ENCODE data around the gene OPCML.
A peak's percentile ranks its signal among the peaks of the same experiment; 100 is the strongest.

The OPCML gene

DNA sequence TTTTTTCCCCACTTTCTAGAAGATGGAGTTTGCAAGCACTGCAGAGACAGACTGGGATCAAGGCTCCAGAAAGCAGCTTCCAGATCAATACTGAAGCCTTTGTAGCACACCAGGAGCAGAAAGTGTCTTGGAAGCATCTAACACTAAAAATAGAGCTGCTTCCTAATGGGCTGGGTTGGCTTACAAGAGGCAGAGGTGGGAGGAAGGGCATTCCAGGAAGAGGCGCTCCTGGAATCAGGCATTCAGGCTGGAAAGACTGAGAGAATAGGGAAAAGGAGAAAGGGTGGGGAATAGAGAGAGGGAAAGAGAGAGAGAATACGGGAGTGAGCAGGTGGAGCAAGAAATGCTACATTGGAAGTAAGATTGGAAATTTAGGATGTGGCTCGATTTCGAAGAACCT, 395.9 kb downstream of the OPCML start:
- DNase-seq (ENCODE audit: low read depth in 1 of 2, low spot score in 1 of 2): no peak
- no peak overlapping the region for H3K4me3 ChIP-seq (replicated peaks; ENCODE audit: insufficient read depth, low read length)
- no peak overlapping the region for H3K27ac ChIP-seq (replicated peaks)
- H3K27me3 ChIP-seq (ENCODE audit: insufficient read depth, poor library complexity, severe bottlenecking): no peaks in the 10 kb centered on the region
- TF ChIP-seq POLR2AphosphoS5 (IDR thresholded peaks at IDR 0.05; ENCODE audit: low read depth): no peak
- TF ChIP-seq, protein P1, sequence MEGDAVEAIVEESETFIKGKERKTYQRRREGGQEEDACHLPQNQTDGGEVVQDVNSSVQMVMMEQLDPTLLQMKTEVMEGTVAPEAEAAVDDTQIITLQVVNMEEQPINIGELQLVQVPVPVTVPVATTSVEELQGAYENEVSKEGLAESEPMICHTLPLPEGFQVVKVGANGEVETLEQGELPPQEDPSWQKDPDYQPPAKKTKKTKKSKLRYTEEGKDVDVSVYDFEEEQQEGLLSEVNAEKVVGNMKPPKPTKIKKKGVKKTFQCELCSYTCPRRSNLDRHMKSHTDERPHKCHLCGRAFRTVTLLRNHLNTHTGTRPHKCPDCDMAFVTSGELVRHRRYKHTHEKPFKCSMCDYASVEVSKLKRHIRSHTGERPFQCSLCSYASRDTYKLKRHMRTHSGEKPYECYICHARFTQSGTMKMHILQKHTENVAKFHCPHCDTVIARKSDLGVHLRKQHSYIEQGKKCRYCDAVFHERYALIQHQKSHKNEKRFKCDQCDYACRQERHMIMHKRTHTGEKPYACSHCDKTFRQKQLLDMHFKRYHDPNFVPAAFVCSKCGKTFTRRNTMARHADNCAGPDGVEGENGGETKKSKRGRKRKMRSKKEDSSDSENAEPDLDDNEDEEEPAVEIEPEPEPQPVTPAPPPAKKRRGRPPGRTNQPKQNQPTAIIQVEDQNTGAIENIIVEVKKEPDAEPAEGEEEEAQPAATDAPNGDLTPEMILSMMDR (IDR thresholded peaks at IDR 0.05; ENCODE audit: insufficient read depth, low read length): no peak

DNA sequence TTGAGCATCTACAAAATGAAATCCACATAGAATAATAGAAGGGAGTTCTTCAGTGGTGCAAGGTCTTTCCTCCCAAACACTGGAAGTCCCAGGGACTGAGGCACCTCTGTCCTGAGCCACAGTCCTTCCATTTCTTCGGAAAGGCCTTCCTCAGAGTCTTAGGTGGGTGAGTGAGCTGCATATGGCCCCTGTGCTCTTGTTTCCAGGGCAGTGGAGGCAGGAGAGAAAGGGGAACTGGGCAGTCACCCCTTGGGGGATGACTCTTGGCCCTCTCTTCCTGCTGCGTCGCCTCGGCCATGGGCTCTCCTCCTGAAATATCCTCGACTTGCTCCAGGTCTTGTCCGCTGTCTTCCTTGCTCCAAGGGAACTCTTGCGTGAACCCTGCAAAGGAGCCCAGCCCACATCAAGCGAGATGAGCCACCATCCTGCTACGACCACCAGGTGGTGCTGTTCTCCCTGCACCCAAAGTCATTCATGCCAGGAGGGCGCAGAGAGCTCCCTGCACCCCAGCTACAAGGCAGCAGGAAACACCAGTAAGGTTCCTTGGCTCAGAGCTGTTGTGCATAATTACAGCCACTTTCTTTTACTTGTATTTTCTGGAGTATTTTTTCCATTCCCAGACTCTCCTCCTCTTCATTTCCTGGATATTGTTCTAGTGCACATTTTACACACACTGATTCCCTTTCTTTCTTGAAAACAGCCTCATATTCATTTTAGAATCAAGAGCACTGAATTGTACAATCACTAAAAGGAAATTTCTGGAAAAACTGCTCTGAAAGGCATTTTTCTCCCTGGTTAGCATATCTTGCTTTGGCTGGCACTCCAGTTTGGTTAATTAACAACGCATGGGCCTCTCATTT, 397.8 kb downstream of the OPCML start:
- H3K27me3 ChIP-seq (ENCODE audit: insufficient read depth, poor library complexity, severe bottlenecking): no peaks in the 10 kb centered on the region
- TF ChIP-seq, protein P2, sequence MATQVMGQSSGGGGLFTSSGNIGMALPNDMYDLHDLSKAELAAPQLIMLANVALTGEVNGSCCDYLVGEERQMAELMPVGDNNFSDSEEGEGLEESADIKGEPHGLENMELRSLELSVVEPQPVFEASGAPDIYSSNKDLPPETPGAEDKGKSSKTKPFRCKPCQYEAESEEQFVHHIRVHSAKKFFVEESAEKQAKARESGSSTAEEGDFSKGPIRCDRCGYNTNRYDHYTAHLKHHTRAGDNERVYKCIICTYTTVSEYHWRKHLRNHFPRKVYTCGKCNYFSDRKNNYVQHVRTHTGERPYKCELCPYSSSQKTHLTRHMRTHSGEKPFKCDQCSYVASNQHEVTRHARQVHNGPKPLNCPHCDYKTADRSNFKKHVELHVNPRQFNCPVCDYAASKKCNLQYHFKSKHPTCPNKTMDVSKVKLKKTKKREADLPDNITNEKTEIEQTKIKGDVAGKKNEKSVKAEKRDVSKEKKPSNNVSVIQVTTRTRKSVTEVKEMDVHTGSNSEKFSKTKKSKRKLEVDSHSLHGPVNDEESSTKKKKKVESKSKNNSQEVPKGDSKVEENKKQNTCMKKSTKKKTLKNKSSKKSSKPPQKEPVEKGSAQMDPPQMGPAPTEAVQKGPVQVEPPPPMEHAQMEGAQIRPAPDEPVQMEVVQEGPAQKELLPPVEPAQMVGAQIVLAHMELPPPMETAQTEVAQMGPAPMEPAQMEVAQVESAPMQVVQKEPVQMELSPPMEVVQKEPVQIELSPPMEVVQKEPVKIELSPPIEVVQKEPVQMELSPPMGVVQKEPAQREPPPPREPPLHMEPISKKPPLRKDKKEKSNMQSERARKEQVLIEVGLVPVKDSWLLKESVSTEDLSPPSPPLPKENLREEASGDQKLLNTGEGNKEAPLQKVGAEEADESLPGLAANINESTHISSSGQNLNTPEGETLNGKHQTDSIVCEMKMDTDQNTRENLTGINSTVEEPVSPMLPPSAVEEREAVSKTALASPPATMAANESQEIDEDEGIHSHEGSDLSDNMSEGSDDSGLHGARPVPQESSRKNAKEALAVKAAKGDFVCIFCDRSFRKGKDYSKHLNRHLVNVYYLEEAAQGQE (IDR thresholded peaks at IDR 0.05; ENCODE audit: insufficient replicate concordance, low read depth): no peak
- TF ChIP-seq, protein P1 (IDR thresholded peaks at IDR 0.05; ENCODE audit: insufficient read depth, low read length): peak; percentile 74
- peak; percentile 20 to 40 for DNase-seq (ENCODE audit: low read depth in 1 of 2, low spot score in 1 of 2)
- H3K27ac ChIP-seq (replicated peaks): no peak overlapping the region
- H3K4me3 ChIP-seq (replicated peaks; ENCODE audit: insufficient read depth, low read length): no peak overlapping the region

DNA sequence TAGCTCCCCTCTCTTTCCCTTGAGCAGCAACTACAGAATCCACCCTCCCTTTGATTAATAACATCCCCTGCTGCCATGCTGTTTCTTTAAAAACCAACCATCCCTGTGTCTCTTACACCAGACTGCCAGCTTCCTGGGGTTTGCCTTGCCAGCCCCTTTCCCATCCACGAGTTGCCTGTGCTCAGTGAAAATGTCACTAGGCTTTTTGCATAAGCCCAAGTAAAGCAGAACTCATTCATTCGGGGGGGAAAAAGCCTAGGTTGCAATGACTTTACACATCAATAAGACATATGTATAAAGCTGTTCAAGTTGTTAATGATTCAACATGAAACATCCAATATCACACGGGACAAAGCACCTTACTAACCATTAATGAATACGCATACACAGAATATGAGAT, 398.7 kb downstream of the OPCML start:
- no peak overlapping the region for H3K4me3 ChIP-seq (replicated peaks; ENCODE audit: insufficient read depth, low read length)
- no peaks in the 10 kb centered on the region for H3K27me3 ChIP-seq (ENCODE audit: insufficient read depth, poor library complexity, severe bottlenecking)
- no peak for DNase-seq (ENCODE audit: low read depth in 1 of 2, low spot score in 1 of 2)
- TF ChIP-seq, protein P1 (IDR thresholded peaks at IDR 0.05; ENCODE audit: insufficient read depth, low read length): no peak
- TF ChIP-seq POLR2AphosphoS5 (IDR thresholded peaks at IDR 0.05; ENCODE audit: low read depth): no peak
- TF ChIP-seq GABPA (IDR thresholded peaks at IDR 0.05; ENCODE audit: low read depth): no peak
- TF ChIP-seq, protein P2 (IDR thresholded peaks at IDR 0.05; ENCODE audit: insufficient replicate concordance, low read depth): no peak
- H3K27ac ChIP-seq (replicated peaks): no peak overlapping the region

DNA sequence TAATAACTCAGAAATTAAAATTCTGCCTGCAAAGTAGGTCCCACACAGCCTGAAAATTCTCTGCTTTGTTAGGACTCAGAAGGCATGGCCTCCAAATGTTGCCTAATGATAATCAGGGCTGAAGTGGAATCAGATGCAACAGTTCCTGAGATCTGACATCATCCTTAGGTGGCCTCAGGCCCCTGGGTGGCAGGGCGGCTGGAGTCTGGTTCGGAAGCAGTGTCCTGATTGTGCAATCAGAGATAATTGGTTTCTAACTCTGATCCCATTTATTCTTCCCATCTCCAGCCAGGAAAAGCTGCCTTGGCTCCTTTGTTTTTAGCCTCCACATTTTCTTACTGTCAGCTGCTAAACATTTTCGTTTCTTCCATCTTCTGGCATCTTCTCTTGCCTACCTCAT, 399.3 kb downstream of the OPCML start:
- no peak overlapping the region for H3K27ac ChIP-seq (replicated peaks)
- no peak overlapping the region for H3K4me3 ChIP-seq (replicated peaks; ENCODE audit: insufficient read depth, low read length)
- TF ChIP-seq POLR2AphosphoS5 (IDR thresholded peaks at IDR 0.05; ENCODE audit: low read depth) (no peak), GABPA (IDR thresholded peaks at IDR 0.05; ENCODE audit: low read depth) (no peak), SPI1 (IDR thresholded peaks at IDR 0.05; ENCODE audit: borderline replicate concordance, low read depth) (no peak)
- TF ChIP-seq, protein P1 (IDR thresholded peaks at IDR 0.05; ENCODE audit: insufficient read depth, low read length): no peak
- TF ChIP-seq, protein P2 (IDR thresholded peaks at IDR 0.05; ENCODE audit: insufficient replicate concordance, low read depth): no peak
- no peaks in the 10 kb centered on the region for H3K27me3 ChIP-seq (ENCODE audit: insufficient read depth, poor library complexity, severe bottlenecking)
- DNase-seq (ENCODE audit: low read depth in 1 of 2, low spot score in 1 of 2): no peak

Data from HL-60 (cell line).